SK-N-SH treated with all-trans-retinoic acid at 6 μM for 48 hours (cell line): ENCODE data around the gene ARID3A.

ENCODE experiments used
- ATAC-seq: fragments of 200-7000 bp; cut with Tn5 transposase; 3 replicates; pipeline ENCODE4 v1.9.1; 2020; ENCODE audit warnings: mild to moderate bottlenecking, moderate library complexity
- ARNTL ChIP-seq: fragments of 450-650 bp; formaldehyde crosslinking; IDR thresholded peaks from 2 replicates; pipeline ENCODE4 v1.5.0; 2020; ENCODE audit warnings: low read depth, mild to moderate bottlenecking, moderate library complexity, borderline replicate concordance
- BACH2 ChIP-seq: fragments of 250-450 bp; sonication (Bioruptor Pico); IDR thresholded peaks from 2 replicates; pipeline ENCODE4 v1.9.0; 2021; ENCODE audit warnings: mild to moderate bottlenecking, borderline replicate concordance
- CREB5 ChIP-seq: fragments of 250-450 bp; sonication (Bioruptor Pico); IDR thresholded peaks from 2 replicates; pipeline ENCODE4 v1.5.1; 2020; ENCODE audit warnings: low read depth, mild to moderate bottlenecking, moderate library complexity
- CSRNP3 ChIP-seq: fragments of 250-450 bp; sonication (Bioruptor Pico); IDR thresholded peaks from 2 replicates; pipeline ENCODE4 v1.5.1; 2021; ENCODE audit warnings: mild to moderate bottlenecking, moderate library complexity
- ESRRG ChIP-seq: fragments of 250-450 bp; sonication (Bioruptor Pico); IDR thresholded peaks from 2 replicates; pipeline ENCODE4 v1.6.1; 2021; ENCODE audit warnings: mild to moderate bottlenecking
- GLIS3 ChIP-seq: fragments of 250-450 bp; sonication (Bioruptor Pico); IDR thresholded peaks from 2 replicates; pipeline ENCODE4 v1.5.0; 2020; ENCODE audit warnings: mild to moderate bottlenecking, moderate library complexity
- OSR1 ChIP-seq: fragments of 250-450 bp; sonication (Bioruptor Pico); IDR thresholded peaks from 2 replicates; pipeline ENCODE4 v1.8.0; 2022; ENCODE audit warnings: moderate library complexity, mild to moderate bottlenecking, inconsistent platforms
- SNAI2 ChIP-seq: fragments of 250-450 bp; sonication (Bioruptor Pico); IDR thresholded peaks from 2 replicates; pipeline ENCODE4 v1.5.0; 2020; ENCODE audit warnings: mild to moderate bottlenecking, moderate library complexity
- TOX ChIP-seq: fragments of 250-450 bp; sonication (Bioruptor Pico); IDR thresholded peaks from 2 replicates; pipeline ENCODE4 v1.8.0; 2021; ENCODE audit warnings: mild to moderate bottlenecking, moderate library complexity, borderline replicate concordance
- ZC3H10 ChIP-seq: fragments of 250-450 bp; sonication (Bioruptor Pico); IDR thresholded peaks from 2 replicates; pipeline ENCODE4 v1.5.1; 2021; ENCODE audit warnings: mild to moderate bottlenecking, moderate library complexity
- ZFP3 ChIP-seq: fragments of 250-450 bp; sonication (Bioruptor Pico); IDR thresholded peaks from 2 replicates; pipeline ENCODE4 v1.5.0; 2020; ENCODE audit warnings: mild to moderate bottlenecking, moderate library complexity
- ZFP30 ChIP-seq: fragments of 450-650 bp; formaldehyde crosslinking; IDR thresholded peaks from 2 replicates; pipeline ENCODE4 v1.5.0; 2022; ENCODE audit warnings: mild to moderate bottlenecking, moderate library complexity
- ZNF565 ChIP-seq: fragments of 450-650 bp; formaldehyde crosslinking; conservative IDR thresholded peaks from 2 replicates; pipeline ENCODE4 v1.5.0; 2020; ENCODE audit warnings: low read depth, mild to moderate bottlenecking, moderate library complexity
- ZNF70 ChIP-seq: fragments of 450-650 bp; formaldehyde crosslinking; IDR thresholded peaks from 2 replicates; pipeline ENCODE4 v1.5.0; 2020; ENCODE audit warnings: mild to moderate bottlenecking, moderate library complexity
- ZNF8 ChIP-seq: fragments of 450-650 bp; formaldehyde crosslinking; IDR thresholded peaks from 2 replicates; pipeline ENCODE4 v1.5.0; 2020; ENCODE audit warnings: mild to moderate bottlenecking, moderate library complexity
- TF ChIP-seq, protein P1 (sequence below): fragments of 250-450 bp; sonication (Bioruptor Pico); IDR thresholded peaks from 2 replicates; pipeline ENCODE4 v1.5.0; 2020; ENCODE audit warnings: mild to moderate bottlenecking, moderate library complexity

The ARID3A gene

GRCh38 chr19:948842-949496 lies 23.1 kb downstream of the ARID3A start (continued):
- no peak for TF ChIP-seq CREB5 (CRISPR knock-in tag)
- TF ChIP-seq SNAI2 (CRISPR knock-in tag): no peak
- no peak for TF ChIP-seq ARNTL (CRISPR knock-in tag)

- TF ChIP-seq SNAI2 (CRISPR knock-in tag): no peak
- ATAC-seq: no peak
Observed at GRCh38 chr19:950352-951066, 24.7 kb downstream of the ARID3A start.

- no peak for TF ChIP-seq CSRNP3 (CRISPR knock-in tag)
- no peak for TF ChIP-seq ZC3H10 (CRISPR knock-in tag)
- no peak for TF ChIP-seq ZNF565
- no peak for TF ChIP-seq ZFP3
- no peak for TF ChIP-seq GLIS3 (CRISPR knock-in tag)
- no peak for TF ChIP-seq ZNF8 (CRISPR knock-in tag)
- no peak for TF ChIP-seq BACH2
- no peak for TF ChIP-seq ESRRG (CRISPR knock-in tag)
- no peak for TF ChIP-seq SNAI2 (CRISPR knock-in tag)
- no peak for TF ChIP-seq OSR1 (CRISPR knock-in tag)
- TF ChIP-seq TOX (CRISPR knock-in tag): no peak
- no peak for ATAC-seq
Observed at GRCh38 chr19:952049-952679, 26.3 kb downstream of the ARID3A start.

DNA sequence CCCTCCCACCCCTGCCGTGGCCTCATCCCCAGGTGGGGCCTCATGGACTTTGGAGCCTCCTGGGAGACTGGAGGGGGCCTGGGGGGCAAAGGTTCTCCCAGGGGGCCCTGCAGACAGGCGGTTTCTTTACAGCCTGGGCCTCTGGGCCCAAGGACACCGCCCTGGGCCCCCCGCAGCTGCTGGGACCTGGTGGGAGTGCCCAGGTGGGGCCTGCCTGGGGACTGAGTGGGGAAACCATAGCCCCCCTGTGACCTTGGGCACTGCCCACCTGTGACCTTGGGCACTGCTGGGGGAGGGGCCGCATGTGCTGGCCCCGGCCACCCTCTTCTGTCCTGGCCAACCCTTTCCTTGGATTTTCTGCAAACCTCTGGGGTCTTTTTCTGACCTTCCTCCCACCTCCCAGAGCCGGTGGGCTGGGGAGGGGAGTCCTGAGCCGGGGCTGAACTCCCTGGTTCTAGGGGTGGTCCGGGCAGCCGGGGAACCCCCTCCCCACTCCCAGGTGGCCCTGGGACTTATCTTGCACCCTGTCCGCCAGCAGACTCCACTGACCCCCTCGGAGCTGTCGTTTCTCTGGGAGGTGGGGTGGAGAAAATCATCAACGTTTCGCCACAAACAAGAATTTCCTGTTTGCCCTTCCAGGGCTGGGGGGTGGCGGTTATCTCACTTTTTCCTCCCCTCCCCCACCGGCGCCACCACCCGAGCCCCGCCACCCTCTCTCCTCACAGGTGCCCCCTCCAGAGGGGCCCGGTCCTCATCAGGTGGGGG lies 27.0 kb downstream of the ARID3A start:
- ATAC-seq: no peak

GRCh38 chr19:953445-954271 lies 27.8 kb downstream of the ARID3A start:
- TF ChIP-seq, protein P1, sequence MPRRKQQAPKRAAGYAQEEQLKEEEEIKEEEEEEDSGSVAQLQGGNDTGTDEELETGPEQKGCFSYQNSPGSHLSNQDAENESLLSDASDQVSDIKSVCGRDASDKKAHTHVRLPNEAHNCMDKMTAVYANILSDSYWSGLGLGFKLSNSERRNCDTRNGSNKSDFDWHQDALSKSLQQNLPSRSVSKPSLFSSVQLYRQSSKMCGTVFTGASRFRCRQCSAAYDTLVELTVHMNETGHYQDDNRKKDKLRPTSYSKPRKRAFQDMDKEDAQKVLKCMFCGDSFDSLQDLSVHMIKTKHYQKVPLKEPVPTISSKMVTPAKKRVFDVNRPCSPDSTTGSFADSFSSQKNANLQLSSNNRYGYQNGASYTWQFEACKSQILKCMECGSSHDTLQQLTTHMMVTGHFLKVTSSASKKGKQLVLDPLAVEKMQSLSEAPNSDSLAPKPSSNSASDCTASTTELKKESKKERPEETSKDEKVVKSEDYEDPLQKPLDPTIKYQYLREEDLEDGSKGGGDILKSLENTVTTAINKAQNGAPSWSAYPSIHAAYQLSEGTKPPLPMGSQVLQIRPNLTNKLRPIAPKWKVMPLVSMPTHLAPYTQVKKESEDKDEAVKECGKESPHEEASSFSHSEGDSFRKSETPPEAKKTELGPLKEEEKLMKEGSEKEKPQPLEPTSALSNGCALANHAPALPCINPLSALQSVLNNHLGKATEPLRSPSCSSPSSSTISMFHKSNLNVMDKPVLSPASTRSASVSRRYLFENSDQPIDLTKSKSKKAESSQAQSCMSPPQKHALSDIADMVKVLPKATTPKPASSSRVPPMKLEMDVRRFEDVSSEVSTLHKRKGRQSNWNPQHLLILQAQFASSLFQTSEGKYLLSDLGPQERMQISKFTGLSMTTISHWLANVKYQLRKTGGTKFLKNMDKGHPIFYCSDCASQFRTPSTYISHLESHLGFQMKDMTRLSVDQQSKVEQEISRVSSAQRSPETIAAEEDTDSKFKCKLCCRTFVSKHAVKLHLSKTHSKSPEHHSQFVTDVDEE (CRISPR knock-in tag): no peak
- TF ChIP-seq OSR1 (CRISPR knock-in tag): no peak
- no peak for ATAC-seq

More for the DNA sequence above, 27.0 kb downstream of the ARID3A start:
- TF ChIP-seq ZFP30 (CRISPR knock-in tag) (no peak), ZNF8 (CRISPR knock-in tag) (no peak), SNAI2 (CRISPR knock-in tag) (no peak), CSRNP3 (CRISPR knock-in tag) (no peak), BACH2 (no peak), ZNF70 (no peak), TOX (CRISPR knock-in tag) (no peak), ZC3H10 (CRISPR knock-in tag) (no peak)
